WTC11 (cell line): ENCODE data around the gene FCHSD2. TPM values are rescaled to one million over a fixed set of nuclear protein-coding genes. Genes with fewer than 3 reads are reported as not detected.

Source experiments
- AFF4 ChIP-seq: sonication (generic); formaldehyde crosslinking; IDR thresholded peaks from 2 replicates; pipeline ENCODE4 v1.8.1; 2023; ENCODE audit warnings: mild to moderate bottlenecking, missing genetic modification reagents, borderline replicate concordance
- CDX4 ChIP-seq: fragments of 250-450 bp; sonication (Bioruptor Pico); IDR thresholded peaks from 2 replicates; pipeline ENCODE4 v1.9.0; 2021; ENCODE audit warnings: moderate library complexity, mild to moderate bottlenecking, inconsistent platforms, borderline replicate concordance
- CREB1 ChIP-seq: sonication (generic); formaldehyde crosslinking; IDR thresholded peaks from 2 replicates; pipeline ENCODE4 v1.8.0; 2023; ENCODE audit warnings: mild to moderate bottlenecking, missing genetic modification reagents
- CREM ChIP-seq: sonication (generic); formaldehyde crosslinking; IDR thresholded peaks from 2 replicates; pipeline ENCODE4 v1.8.1; 2022; ENCODE audit warnings: mild to moderate bottlenecking, missing genetic modification reagents, moderate library complexity
- E2F1 ChIP-seq: sonication (generic); formaldehyde crosslinking; IDR thresholded peaks from 2 replicates; pipeline ENCODE4 v1.8.0; 2022; ENCODE audit warnings: mild to moderate bottlenecking, missing genetic modification reagents
- E2F4 ChIP-seq: sonication (generic); formaldehyde crosslinking; IDR thresholded peaks from 2 replicates; pipeline ENCODE4 v1.8.1; 2022; ENCODE audit warnings: low read depth, mild to moderate bottlenecking, moderate library complexity, missing genetic modification reagents, borderline replicate concordance
- ELF4 ChIP-seq: sonication (generic); formaldehyde crosslinking; IDR thresholded peaks from 2 replicates; pipeline ENCODE4 v1.8.1; 2022; ENCODE audit warnings: low read depth, mild to moderate bottlenecking, moderate library complexity, missing genetic modification reagents
- ETV6 ChIP-seq: sonication (generic); formaldehyde crosslinking; IDR thresholded peaks from 2 replicates; pipeline ENCODE4 v1.8.1; 2022; ENCODE audit warnings: mild to moderate bottlenecking, missing genetic modification reagents
- FOXP1 ChIP-seq: sonication (generic); formaldehyde crosslinking; IDR thresholded peaks from 2 replicates; pipeline ENCODE4 v1.8.0; 2022; ENCODE audit warnings: missing genetic modification reagents, mild to moderate bottlenecking, moderate library complexity, borderline replicate concordance
- IRF1 ChIP-seq: sonication (generic); formaldehyde crosslinking; IDR thresholded peaks from 2 replicates; pipeline ENCODE4 v1.8.0; 2023; ENCODE audit warnings: missing genetic modification reagents
- NR3C1 ChIP-seq: sonication (generic); formaldehyde crosslinking; conservative IDR thresholded peaks from 2 replicates; pipeline ENCODE4 v1.8.1; 2023; ENCODE audit warnings: low read depth, mild to moderate bottlenecking, missing genetic modification reagents
- OVOL2 ChIP-seq: fragments of 250-450 bp; sonication (Bioruptor Pico); IDR thresholded peaks from 2 replicates; pipeline ENCODE4 v1.9.0; 2021; ENCODE audit warnings: mild to moderate bottlenecking, borderline replicate concordance
- PREB ChIP-seq: sonication (generic); formaldehyde crosslinking; IDR thresholded peaks from 2 replicates; pipeline ENCODE4 v1.8.1; 2022; ENCODE audit warnings: mild to moderate bottlenecking, missing genetic modification reagents, moderate library complexity, borderline replicate concordance
- ZNF396 ChIP-seq: fragments of 250-450 bp; sonication (Bioruptor Pico); IDR thresholded peaks from 2 replicates; pipeline ENCODE4 v1.8.0; 2021; ENCODE audit warnings: mild to moderate bottlenecking, moderate library complexity, borderline replicate concordance
- ZNF512 ChIP-seq: sonication (generic); formaldehyde crosslinking; IDR thresholded peaks from 2 replicates; pipeline ENCODE4 v1.8.1; 2022; ENCODE audit warnings: missing genetic modification reagents, borderline replicate concordance
- ZNF532 ChIP-seq: fragments of 250-450 bp; sonication (Bioruptor Pico); IDR thresholded peaks from 2 replicates; pipeline ENCODE4 v1.9.0; 2021; ENCODE audit warnings: mild to moderate bottlenecking, borderline replicate concordance
- ZSCAN18 ChIP-seq: fragments of 250-450 bp; sonication (Bioruptor Pico); IDR thresholded peaks from 2 replicates; pipeline ENCODE4 v2.1.2; 2022; ENCODE audit warnings: mild to moderate bottlenecking, moderate library complexity
- total RNA-seq: library from RNA; stranded (reverse); gene quantifications from 3 replicates; pipeline ENCODE4 v1.2.3, GENCODE V29; 2021

Gene FCHSD2
- total RNA-seq, 1 experiment from 2014 or later: 10.1 TPM

GRCh38 chr11:72821920-72822799 lies 320.0 kb downstream of the FCHSD2 start (continued):
- TF ChIP-seq E2F1 (CRISPR knock-in tag): no peak
- no peak for TF ChIP-seq ZNF512
- TF ChIP-seq ZSCAN18 (CRISPR knock-in tag): no peak
- no peak for TF ChIP-seq ZNF532
- TF ChIP-seq NR3C1 (CRISPR knock-in tag): no peak
- no peak for TF ChIP-seq ELF4
- no peak for TF ChIP-seq ZNF396
- no peak for TF ChIP-seq CREB1 (CRISPR knock-in tag)
- TF ChIP-seq FOXP1 (CRISPR knock-in tag): peak; percentile 74
- TF ChIP-seq CDX4 (CRISPR knock-in tag): no peak
- no peak for TF ChIP-seq AFF4 (CRISPR knock-in tag)
- TF ChIP-seq OVOL2 (CRISPR knock-in tag): no peak
- no peak; the same call in 1 of the 2 replicates for TF ChIP-seq CREM (CRISPR knock-in tag)
- TF ChIP-seq PREB (CRISPR knock-in tag): no peak
- TF ChIP-seq ETV6 (CRISPR knock-in tag): peak; percentile 94
- TF ChIP-seq E2F4 (CRISPR knock-in tag): no peak
- TF ChIP-seq IRF1: peak; percentile 79; the same call in 1 of the 2 replicates
